Left forelimb (tissue), 1 donor: ENCODE measurements around the gene VPS4B.
A peak's percentile ranks its signal among the peaks of the same experiment; 100 is the strongest.
"Not testable (repeated sequence)": the region's sequence is repeated elsewhere in the genome, so short reads cannot be mapped to it uniquely, and the experiment has no call there.

Experiments
- DNase-seq: peaks from one replicate; pipeline ENCODE4 v3.0.0-alpha.2; 2018; ENCODE audit warnings: low spot score

VPS4B gene

DNA sequence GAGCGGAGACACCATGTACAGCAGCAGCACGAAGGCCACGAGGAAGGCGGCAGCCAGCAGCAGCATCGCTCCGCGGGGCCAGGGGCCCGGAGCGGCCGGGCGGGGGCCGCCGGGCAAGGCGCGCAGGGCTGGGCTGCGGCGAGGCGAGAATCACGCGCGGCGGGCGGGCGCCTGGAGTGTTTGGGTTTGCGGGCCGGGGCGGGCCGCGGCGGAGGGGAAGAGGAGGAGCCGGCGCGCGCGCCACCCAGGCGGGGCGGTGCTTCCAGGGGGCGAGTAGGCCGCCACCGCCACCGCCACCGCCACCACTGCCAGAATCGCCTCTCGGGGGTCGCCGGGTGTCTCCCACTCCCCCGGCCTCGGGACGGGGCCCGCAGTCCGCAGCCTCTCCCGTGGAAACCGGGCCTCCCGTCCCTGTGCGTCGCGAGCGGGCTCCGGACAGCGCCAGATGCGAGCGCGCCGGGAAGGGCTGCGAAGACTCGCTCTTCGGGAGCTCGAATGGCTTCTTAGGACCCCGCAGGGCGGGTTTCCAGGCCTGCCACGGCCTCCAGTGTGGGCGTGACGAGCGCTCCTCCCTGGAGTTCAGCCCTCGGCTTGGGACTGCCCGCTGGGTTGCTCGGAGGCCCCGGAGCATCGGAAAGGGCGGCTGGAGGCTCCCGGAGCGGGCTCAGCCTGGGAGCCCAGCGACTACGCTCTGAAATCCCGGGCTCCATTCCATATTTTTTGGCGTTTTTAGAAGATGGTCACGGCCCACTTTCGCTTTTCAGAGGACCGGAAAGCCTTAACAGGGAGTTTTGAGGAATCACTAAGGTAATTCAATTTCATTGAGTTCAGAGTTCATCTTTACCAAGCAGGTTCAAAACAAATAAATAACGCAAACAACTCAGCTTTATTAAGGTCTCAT, 55.0 kb downstream of the VPS4B start, which contains the start of gene KDSR:
KDSR (minus strand) TSS at position 154 of the 901 bp plus-strand sequence; CDS start at position 66, 88 bp downstream.
- DNase-seq, result peak; percentile 98

DNA sequence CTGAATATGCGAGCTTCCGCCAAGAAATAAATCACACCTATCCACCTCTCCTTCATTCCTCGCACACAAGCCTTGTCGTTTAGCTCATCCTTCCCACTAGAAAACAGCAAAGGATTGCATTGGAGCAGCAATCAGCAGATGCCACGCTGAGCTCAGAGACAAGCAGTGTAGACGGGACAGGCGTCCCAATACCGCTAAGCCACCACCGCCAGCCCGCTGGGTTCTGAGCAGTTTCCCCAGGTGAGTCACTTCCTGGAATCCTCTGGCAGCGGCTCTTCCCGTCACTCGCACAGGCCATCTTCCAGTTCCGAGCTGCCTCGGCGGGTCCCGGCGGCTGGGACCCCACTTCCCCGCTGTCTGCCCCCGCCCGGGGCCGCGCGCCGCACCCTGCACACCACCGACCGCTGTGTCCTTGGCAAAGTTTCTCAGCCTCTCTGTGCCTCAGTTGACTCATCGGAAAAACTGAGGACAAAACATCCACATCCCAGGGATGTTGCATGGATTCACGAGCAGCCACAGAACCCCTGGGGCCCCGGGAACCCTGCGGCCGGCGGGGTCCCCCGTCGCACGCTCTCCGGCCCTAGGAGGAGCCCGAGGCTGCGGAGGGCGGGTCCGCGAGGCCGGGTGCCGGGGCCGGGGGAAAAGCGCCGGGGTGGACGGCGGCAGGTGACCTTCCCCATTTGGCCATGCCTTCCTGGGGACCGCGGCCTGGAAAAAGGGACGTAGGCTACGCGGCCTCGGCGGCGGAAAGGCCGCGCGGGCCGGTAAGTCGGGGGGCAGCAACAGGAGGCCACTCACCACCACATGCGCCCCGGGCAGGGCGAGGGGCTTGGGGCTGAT, 55.8 kb downstream of the VPS4B start:
- peak; percentile 72 for DNase-seq

DNA sequence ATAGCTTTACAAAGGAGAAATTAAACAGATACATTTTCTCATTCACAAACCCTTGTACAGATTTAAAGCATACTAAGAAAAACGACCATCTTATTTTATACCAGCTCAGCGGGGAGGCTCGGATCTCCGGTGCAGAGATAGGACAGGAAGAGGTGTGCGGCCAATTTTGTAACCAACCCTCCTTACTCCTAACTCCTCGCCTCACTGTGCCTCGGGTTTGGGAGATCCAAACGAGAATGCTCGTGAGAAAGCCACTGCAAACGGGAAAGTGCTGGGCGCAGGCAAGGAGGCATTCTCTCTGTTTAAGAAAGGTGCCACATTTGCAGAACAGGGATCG, 56.4 kb downstream of the VPS4B start:
- DNase-seq, result no peak

DNA sequence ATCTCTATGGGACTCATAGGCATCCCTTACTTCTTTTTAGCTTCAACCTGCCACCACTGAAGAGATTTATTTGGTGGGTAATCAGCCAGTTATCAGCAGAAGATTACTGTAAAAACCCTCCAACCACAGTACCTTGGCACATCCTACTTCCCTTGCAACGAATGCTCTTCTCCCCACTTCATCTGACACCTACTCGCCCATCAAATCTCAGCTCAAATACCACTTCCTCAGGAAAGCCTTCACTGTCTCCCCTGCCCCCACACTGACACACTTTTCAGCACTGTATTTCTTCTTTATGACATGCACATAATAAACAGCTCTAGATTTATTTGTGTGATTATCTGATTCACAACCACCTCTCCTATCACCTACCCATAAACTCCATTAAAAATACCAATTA, 58.3 kb downstream of the VPS4B start:
- DNase-seq, result no peak

DNA sequence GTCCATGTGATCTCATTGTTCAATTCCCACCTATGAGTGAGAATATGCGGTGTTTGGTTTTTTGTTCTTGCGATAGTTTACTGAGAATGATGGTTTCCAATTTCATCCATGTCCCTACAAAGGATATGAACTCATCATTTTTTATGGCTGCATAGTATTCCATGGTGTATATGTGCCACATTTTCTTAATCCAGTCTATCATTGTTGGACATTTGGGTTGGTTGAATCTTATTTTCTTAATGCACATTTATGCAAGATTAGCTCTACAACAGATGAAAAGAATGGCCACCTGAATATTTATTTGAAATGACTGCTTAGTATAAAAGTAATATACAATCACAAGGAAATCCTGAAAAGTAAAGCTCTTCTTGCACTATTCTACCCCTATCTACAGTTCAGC, 58.9 kb downstream of the VPS4B start:
- not testable (repeated sequence) for DNase-seq

DNA sequence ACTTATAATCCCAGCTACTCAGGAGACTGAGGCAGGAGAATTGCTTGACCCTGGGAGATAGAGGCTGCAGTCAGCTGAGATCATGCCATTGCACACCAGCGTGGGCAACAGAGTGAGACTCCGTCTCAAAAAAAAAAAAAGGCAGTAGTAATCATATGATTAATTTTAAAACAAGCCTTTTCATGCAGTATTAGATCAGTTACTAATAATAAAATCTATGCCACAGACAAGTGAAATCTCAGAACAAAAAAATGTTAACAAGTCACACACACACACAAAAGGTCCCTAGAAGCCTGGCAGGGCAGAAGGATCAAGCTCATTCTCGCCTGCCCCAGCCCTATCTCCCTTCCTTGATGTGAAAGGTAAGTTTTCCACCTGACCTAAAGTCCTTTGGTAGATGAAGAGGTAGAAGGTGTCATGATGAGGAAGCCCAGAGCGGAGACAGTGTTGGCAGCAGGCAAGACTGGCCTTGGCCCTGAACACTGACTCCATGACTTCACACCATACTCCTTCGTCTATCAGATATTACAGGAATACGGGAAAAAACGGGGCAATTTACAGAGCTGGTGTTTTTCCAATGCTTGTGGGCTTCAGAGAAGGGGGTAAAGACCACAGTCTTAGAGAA, 65.9 kb downstream of the VPS4B start:
- no peak for DNase-seq

DNA sequence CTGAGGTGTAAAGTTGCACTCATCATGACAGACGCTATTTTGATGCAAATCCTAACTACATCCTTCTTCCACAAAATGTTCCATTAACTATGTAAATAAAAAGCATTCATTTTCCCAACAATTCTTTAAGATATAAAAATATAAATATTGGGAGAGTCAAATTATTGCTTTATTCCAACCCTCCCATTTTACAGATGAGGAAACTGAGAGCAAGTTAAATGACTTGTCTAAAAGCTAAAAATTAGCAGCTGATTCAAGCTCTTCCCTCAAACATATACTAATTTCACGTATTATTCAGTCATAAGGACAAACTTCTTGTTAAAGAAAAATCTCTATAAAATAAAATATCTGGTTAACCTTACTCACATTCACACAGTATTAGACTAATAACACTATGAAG, 72.0 kb downstream of the VPS4B start:
- no peak for DNase-seq

DNA sequence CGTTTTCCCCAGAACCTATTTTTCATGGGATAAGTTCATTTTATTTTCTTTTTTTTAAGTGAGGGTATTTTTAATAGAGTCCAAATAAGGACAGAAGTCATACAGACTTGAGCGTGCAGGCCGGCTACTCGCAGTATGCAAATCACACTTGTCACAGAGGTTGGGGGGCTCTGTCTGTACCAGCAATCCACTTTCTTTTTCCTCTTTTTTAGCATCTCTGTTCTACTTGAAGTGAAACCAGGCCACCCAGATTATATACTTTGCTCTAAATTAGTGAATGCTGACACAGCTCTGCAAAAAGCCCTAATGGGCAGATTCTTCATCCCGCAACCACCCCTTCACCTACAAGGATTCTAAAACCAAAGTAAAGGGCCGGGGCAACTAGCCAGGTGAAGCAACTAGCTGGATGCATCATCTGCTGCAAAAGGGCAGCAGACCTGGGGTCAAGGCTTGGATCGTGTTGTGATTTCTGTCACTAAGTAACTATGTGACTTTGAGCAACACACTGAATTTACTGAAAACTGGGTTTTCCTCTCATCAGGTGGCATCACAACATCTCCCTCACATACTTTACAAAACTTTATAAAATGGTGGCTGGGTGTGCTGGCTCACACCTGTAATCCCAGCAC, 73.7 kb downstream of the VPS4B start:
- DNase-seq, result no peak

DNA sequence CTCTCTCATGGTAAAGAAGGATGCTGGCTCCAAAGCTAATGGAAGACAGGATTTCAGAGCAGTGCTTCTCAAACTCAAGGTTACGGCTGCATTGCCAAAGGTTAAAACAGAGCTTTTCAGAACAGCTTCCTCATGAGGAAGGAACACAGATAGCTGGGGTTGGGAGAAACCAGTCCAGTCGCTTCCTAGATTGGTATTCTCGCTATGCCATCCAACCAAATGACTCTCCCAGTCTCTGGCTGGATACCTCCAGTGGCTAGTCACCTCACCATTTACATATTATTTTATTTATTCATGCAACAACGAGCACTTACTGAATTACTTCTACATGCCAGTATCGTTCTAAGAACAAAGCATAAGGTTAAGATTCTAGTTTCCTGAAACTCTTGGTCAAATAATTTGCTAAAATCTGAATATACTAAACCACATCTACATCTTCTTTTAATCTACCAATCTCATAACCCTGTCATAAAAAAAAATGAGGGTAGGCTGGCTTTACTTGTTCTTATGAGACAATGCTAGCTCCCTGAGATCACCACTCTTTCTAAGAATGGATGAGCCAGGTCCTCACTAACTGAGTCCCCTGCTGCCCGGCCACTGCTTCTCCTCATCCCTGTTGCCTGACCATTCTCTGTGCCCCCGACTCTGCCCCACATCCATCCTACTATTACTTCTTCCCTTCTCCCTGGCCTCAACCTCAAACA, 75.6 kb downstream of the VPS4B start:
- no peak for DNase-seq

DNA sequence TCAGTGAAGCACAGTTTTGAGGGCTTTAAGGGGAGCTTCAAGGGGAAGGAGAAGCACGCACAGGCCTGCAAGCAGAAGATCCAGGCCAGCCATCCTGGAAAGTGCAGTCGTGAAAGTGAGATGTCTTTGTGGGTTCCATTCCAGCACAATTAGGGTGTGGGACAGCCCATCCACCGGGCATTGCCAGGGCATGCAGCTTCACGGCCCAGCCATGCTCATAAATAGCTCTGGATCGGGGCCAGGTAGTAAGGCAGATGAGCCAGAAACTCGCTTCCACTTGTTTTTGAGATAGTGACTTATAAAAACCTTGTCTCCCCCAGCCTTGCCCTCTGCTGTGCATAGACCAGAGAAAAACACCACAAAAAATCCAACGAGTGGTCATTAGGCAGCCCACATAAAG, 76.2 kb downstream of the VPS4B start:
- no peak for DNase-seq

DNA sequence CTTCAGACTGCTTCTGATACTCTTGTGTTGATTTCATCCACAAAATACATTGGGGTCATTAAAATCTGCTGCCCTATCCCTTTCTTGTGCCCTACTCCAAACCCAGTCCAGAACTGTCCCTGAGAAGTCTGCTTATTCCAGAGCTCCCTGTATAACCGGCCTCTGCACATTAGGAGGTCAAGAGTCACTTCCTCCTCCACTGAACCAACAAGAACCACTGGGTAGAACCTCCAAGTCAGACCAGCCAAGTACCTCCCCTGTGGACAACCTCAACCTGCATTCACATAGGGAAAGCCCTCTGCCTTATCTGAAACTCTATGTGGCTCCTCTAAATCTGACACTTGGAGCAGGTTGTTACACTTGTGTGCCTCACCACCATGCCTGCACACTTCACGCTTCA, 77.4 kb downstream of the VPS4B start:
- no peak for DNase-seq

DNA sequence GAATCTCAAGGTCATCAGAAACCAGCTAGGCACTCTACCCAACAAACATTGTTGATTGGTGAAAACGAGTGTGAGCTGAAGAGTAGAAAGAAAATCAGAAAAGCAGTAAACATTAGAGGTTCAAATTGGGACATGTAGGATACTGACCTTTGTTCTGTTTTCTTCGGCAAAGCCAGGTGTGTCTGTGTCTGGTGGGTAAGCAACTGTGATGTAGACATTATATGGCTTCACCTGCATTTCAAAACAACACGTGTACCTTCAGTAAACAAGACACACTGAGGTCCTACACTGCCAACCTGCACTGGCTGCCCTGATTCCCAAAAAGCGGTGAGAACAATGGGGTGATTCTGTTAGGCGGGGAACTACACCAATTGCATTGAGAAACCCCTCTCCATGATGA, 78.0 kb downstream of the VPS4B start:
- DNase-seq, result no peak

DNA sequence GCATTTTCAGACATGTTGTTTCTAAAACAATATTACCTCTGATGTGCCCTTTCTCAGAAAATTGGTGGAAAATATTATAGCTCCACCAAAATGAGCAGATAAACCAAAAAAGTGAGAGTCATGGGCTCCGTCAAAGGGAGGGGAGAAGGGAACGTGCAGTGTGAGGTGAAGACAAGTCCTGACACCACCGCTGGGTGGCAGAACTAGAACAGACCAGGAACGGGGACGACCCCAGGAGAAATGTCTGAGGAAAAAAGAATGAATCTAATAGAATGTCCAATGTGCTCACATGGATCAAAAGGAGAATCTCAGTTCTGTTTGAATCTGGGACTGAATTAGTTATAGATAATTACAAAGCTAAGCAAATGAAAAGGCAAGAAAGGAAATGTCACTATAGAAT, 80.1 kb downstream of the VPS4B start:
- DNase-seq, result no peak

DNA sequence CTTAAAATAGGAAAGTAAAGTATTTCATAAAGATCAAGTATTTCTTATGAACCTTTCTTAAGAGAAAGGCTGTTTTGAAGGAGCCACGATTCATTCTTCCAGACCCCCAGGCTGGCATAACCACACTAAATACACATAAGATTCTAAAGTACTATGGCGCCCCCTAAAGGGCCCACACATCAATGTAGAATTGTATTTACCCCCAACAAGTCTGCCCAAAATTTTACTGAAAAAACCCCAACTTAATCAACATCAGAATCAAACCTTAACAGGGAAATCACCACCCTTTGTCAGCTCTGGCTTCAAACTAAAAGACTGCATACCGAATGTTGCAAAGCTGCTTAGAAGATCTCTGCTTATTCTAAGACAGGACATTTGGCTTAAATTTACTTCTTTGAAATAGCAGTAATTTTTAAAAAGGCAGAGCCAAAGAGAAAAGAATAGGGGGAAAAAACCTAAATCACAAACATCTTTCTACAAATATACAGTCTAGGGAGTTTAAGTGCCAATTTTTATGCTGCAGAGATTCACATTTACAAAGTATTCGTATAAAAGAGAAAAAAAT, 82.3 kb downstream of the VPS4B start:
- no peak for DNase-seq
